DMS79 (cell line): ENCODE measurements around the gene PAX5.

ENCODE experiments used
- DNase-seq: peaks from one replicate; lab custom pipeline; 2025; lab: John Stamatoyannopoulos, UW

PAX5 gene

GRCh38 chr9:36934478-36935065, 99.5 kb downstream of the PAX5 start:
- DNase-seq: no peak

- DNase-seq: no peak
Measured at GRCh38 chr9:36933676-36934215, 100.3 kb downstream of the PAX5 start.

GRCh38 chr9:36932198-36932597, 101.9 kb downstream of the PAX5 start:
- DNase-seq: no peak

- DNase-seq: no peak
Measured at GRCh38 chr9:36930941-36931340, 103.1 kb downstream of the PAX5 start.

GRCh38 chr9:36929350-36929675, 104.8 kb downstream of the PAX5 start:
- no peak for DNase-seq

GRCh38 chr9:36928670-36929349, 105.3 kb downstream of the PAX5 start:
- no peak for DNase-seq

GRCh38 chr9:36928210-36928609, 105.9 kb downstream of the PAX5 start:
- DNase-seq: no peak

- DNase-seq: no peak
Measured at GRCh38 chr9:36924757-36925432, 109.2 kb downstream of the PAX5 start.

GRCh38 chr9:36924071-36924470, 110.0 kb downstream of the PAX5 start:
- DNase-seq: no peak

GRCh38 chr9:36923025-36923625, 110.9 kb downstream of the PAX5 start:
- no peak for DNase-seq

GRCh38 chr9:36922548-36922947, 111.5 kb downstream of the PAX5 start:
- DNase-seq: no peak

- no peak for DNase-seq
Measured at GRCh38 chr9:36914212-36914577, 119.9 kb downstream of the PAX5 start.

GRCh38 chr9:36913393-36914211, 120.5 kb downstream of the PAX5 start:
- no peak for DNase-seq

- DNase-seq: no peak
Measured at GRCh38 chr9:36912620-36913019, 121.4 kb downstream of the PAX5 start.

GRCh38 chr9:36911601-36912412, 122.3 kb downstream of the PAX5 start:
- DNase-seq: no peak

GRCh38 chr9:36911037-36911436, 123.0 kb downstream of the PAX5 start:
- DNase-seq: no peak

- DNase-seq: no peak
Measured at GRCh38 chr9:36906492-36906891, 127.6 kb downstream of the PAX5 start.

- DNase-seq: no peak
Measured at GRCh38 chr9:36905101-36906066, 128.7 kb downstream of the PAX5 start.

GRCh38 chr9:36903541-36904435, 130.3 kb downstream of the PAX5 start:
- peak; percentile 15 for DNase-seq
